H9 (cell line): Measurements from ENCODE around the gene SLC35A2. TPM values are rescaled to one million over a fixed set of nuclear protein-coding genes. Genes with fewer than 3 reads are reported as not detected.
A peak's percentile ranks its signal among the peaks of the same experiment; 100 is the strongest.

Source experiments
- DNase-seq: peaks from one replicate; pipeline ENCODE4 v3.0.0-alpha.2; 2017
- H2AFZ ChIP-seq: one replicate; pipeline ENCODE4 v1.6.1; 2013; ENCODE audit warnings: mild to moderate bottlenecking, low read length, control low read depth, moderate library complexity
- H2AK5ac ChIP-seq: 2 replicates; pipeline ENCODE4 v1.6.1; 2013; ENCODE audit warnings: low read length, control low read depth, mixed read lengths; ENCODE audit not compliant: insufficient read length
- H2BK120ac ChIP-seq: one replicate; pipeline ENCODE4 v1.6.1; 2013; ENCODE audit warnings: low read depth, mild to moderate bottlenecking, low read length, control low read depth, inconsistent platforms; ENCODE audit not compliant: poor library complexity, severe bottlenecking
- H2BK12ac ChIP-seq: 2 replicates; pipeline ENCODE4 v1.6.1; 2013; ENCODE audit warnings: low read length, control low read depth, mixed read lengths, low read depth; ENCODE audit not compliant: insufficient read length
- H2BK15ac ChIP-seq: 2 replicates; pipeline ENCODE4 v1.6.1; 2013; ENCODE audit warnings: low read depth, low read length, control low read depth
- H2BK20ac ChIP-seq: one replicate; pipeline ENCODE4 v1.6.1; 2013; ENCODE audit warnings: low read depth, mild to moderate bottlenecking, low read length, control low read depth, inconsistent platforms; ENCODE audit not compliant: poor library complexity, severe bottlenecking
- H2BK5ac ChIP-seq: 2 replicates; pipeline ENCODE4 v1.6.1; 2013; ENCODE audit warnings: low read length, control low read depth, mixed read lengths; ENCODE audit not compliant: insufficient read length
- H3K14ac ChIP-seq: 2 replicates; pipeline ENCODE4 v1.6.1; 2013; ENCODE audit warnings: low read length, control low read depth; ENCODE audit not compliant: insufficient read depth
- H3K18ac ChIP-seq: 2 replicates; pipeline ENCODE4 v1.6.1; 2013; ENCODE audit warnings: low read depth, mild to moderate bottlenecking, mixed read lengths, low read length, control low read depth; ENCODE audit not compliant: insufficient read length
- H3K23ac ChIP-seq: 2 replicates; pipeline ENCODE4 v1.6.1; 2013; ENCODE audit warnings: low read length, control low read depth, mixed read lengths, low read depth; ENCODE audit not compliant: insufficient read length
- H3K23me2 ChIP-seq: 2 replicates; pipeline ENCODE4 v1.6.1; 2013; ENCODE audit warnings: low read depth, mild to moderate bottlenecking, mixed read lengths, low read length, control low read depth; ENCODE audit not compliant: insufficient read length, poor library complexity, severe bottlenecking
- H3K27ac ChIP-seq: 2 replicates; pipeline ENCODE4 v1.5.1; 2013; ENCODE audit warnings: low read length, control low read depth, mixed read lengths, low read depth; ENCODE audit not compliant: insufficient read length
- H3K27me3 ChIP-seq: 2 replicates; pipeline ENCODE4 v1.6.1; 2013; ENCODE audit warnings: low read length, control low read depth, inconsistent platforms; ENCODE audit not compliant: insufficient read depth
- H3K4ac ChIP-seq: 2 replicates; pipeline ENCODE4 v1.6.1; 2013; ENCODE audit warnings: low read depth, mild to moderate bottlenecking, control low read depth, inconsistent platforms, low read length, moderate library complexity
- H3K4me1 ChIP-seq: 2 replicates; pipeline ENCODE4 v1.6.1; 2013; ENCODE audit warnings: low read length, control low read depth, inconsistent platforms; ENCODE audit not compliant: insufficient read depth
- H3K4me2 ChIP-seq: 2 replicates; pipeline ENCODE4 v1.6.1; 2013; ENCODE audit warnings: low read length, control low read depth, mixed read lengths; ENCODE audit not compliant: insufficient read length, insufficient read depth
- H3K56ac ChIP-seq: 2 replicates; pipeline ENCODE4 v1.6.1; 2013; ENCODE audit warnings: low read depth, mild to moderate bottlenecking, mixed read lengths, low read length, control low read depth; ENCODE audit not compliant: insufficient read length
- H3K79me1 ChIP-seq: 2 replicates; pipeline ENCODE4 v1.6.1; 2013; ENCODE audit warnings: low read depth, mild to moderate bottlenecking, moderate library complexity, low read length, control low read depth, inconsistent platforms; ENCODE audit not compliant: insufficient read depth, poor library complexity, severe bottlenecking
- H3K79me2 ChIP-seq: 2 replicates; pipeline ENCODE4 v1.6.1; 2013; ENCODE audit warnings: low read length, control low read depth, inconsistent platforms; ENCODE audit not compliant: insufficient read depth
- H3K9ac ChIP-seq: 2 replicates; pipeline ENCODE4 v1.6.1; 2013; ENCODE audit warnings: low read length, control low read depth, mixed read lengths; ENCODE audit not compliant: insufficient read length; ENCODE audit errors: extremely low read depth
- H3K9me3 ChIP-seq: one replicate; pipeline ENCODE4 v1.6.1; 2013; ENCODE audit warnings: low read depth, low read length, inconsistent platforms; ENCODE audit not compliant: control insufficient read depth
- H3T11ph ChIP-seq: one replicate; pipeline ENCODE4 v1.6.1; 2013; ENCODE audit warnings: mild to moderate bottlenecking, low read length, control low read depth, inconsistent platforms
- H4K20me1 ChIP-seq: one replicate; pipeline ENCODE4 v1.6.1; 2013; ENCODE audit not compliant: control insufficient read depth, insufficient read length, insufficient read depth
- H4K5ac ChIP-seq: 2 replicates; pipeline ENCODE4 v1.6.1; 2013; ENCODE audit warnings: low read depth, mild to moderate bottlenecking, mixed read lengths, low read length, control low read depth; ENCODE audit not compliant: insufficient read length
- H4K8ac ChIP-seq: replicated peaks from 2 replicates; pipeline ENCODE4 v1.6.1; 2013; ENCODE audit warnings: low read length, control low read depth, mixed read lengths, low read depth; ENCODE audit not compliant: insufficient read length
- H4K91ac ChIP-seq: 2 replicates; pipeline ENCODE4 v1.6.1; 2013; ENCODE audit warnings: low read depth, mild to moderate bottlenecking, moderate library complexity, mixed read lengths, low read length, control low read depth; ENCODE audit not compliant: insufficient read length
- H3K27ac Mint-ChIP-seq, 3 experiments: 2 replicates in 2 of 3; 3 replicates in 1 of 3; pipeline ENCODE4 v1.8.0; 2020 to 2021; ENCODE audit warnings: mixed read lengths in 3 of 3, mild to moderate bottlenecking in 1 of 3, moderate library complexity in 1 of 3
- H3K27me3 Mint-ChIP-seq: 2 replicates; pipeline ENCODE4 v1.8.0; 2021; ENCODE audit warnings: low read depth, mild to moderate bottlenecking, moderate library complexity, mixed read lengths
- H3K36me3 Mint-ChIP-seq, 3 experiments: 2 replicates in 2 of 3; 3 replicates in 1 of 3; pipeline ENCODE4 v1.8.0; 2020 to 2021; ENCODE audit warnings: low read depth in 3 of 3, mixed read lengths in 3 of 3; ENCODE audit not compliant: insufficient read depth in 1 of 3
- H3K4me1 Mint-ChIP-seq, 2 experiments: 2 replicates each; pipeline ENCODE4 v1.8.0; 2020; ENCODE audit warnings: mixed read lengths in 2 of 2
- H3K4me3 Mint-ChIP-seq, 2 experiments: 2 replicates in 1 of 2; 3 replicates in 1 of 2; pipeline ENCODE4 v1.8.0; 2020 to 2021; ENCODE audit warnings: mild to moderate bottlenecking in 2 of 2, mixed read lengths in 2 of 2, moderate library complexity in 1 of 2
- H3K9me3 Mint-ChIP-seq, 2 experiments: 2 replicates in 1 of 2; 3 replicates in 1 of 2; pipeline ENCODE4 v1.8.0; 2020; ENCODE audit warnings: mild to moderate bottlenecking in 2 of 2, mixed read lengths in 2 of 2, moderate library complexity in 1 of 2
- CTCF ChIP-seq: fragments of 200-600 bp; sonication (generic); conservative IDR thresholded peaks from 3 replicates; pipeline ENCODE4 v1.8.0; 2021; ENCODE audit warnings: antibody characterized with exemption, mild to moderate bottlenecking
- WGBS: extraction: QIAGEN DNeasy Blood & Tissue Kit; methylation state at CpG from one replicate; pipeline ENCODE4 v1.1.7; 2013; ENCODE audit warnings: missing lambda C conversion rate, low lambda C conversion rate, mixed read lengths; ENCODE audit not compliant: insufficient read length; ENCODE audit errors: extremely low coverage; 5-methylcytosine and 5-hydroxymethylcytosine counted together
- total RNA-seq: library from RNA; stranded (reverse); gene quantifications from 2 replicates; pipeline ENCODE4 v1.2.1, GENCODE V29; 2021

The SLC35A2 gene
- total RNA-seq, 1 experiment from 2014 or later = 32.9 TPM

- Mint-ChIP-seq H3K9me3 (peaks cover 76 to 81% of the 10 kb centered on the region in 2 experiments), H3K27ac (peak overlapping the region in 2 of 3 experiments; percentile 94 to 96; a peak in 3 of 7 replicates), H3K36me3 (peaks cover 27 to 48% (median 36%) of the 10 kb centered on the region in 3 experiments), H3K27me3 (peaks cover 1% of the 10 kb centered on the region; the same call in 1 of the 2 replicates), H3K4me3 (peak overlapping the region; percentile 76 to 94), H3K4me1 (peaks cover 0 to 8% of the 10 kb centered on the region in 2 experiments; a peak in 2 of 4 replicates)
- Histone ChIP-seq H3K4me2 (peak overlapping the region; percentile 79), H2AK5ac (no peak overlapping the region), H3K23ac (no peak overlapping the region), H3K9ac (peak overlapping the region; percentile 75), H2BK12ac (no peak overlapping the region), H3K27me3 (no peaks in the 10 kb centered on the region), H2BK5ac (no peak overlapping the region), H3K9me3 (no peaks in the 10 kb centered on the region), H3K4ac (no peak overlapping the region), H2BK20ac (no peak overlapping the region), H2BK15ac (no peak overlapping the region; the same call in 1 of the 2 replicates), H3K14ac (no peak overlapping the region; the same call in 1 of the 2 replicates), H3K27ac (peak overlapping the region; percentile 91), H2AFZ (no peak overlapping the region), H3K79me2 (no peaks in the 10 kb centered on the region; the same call in 1 of the 2 replicates), H3K18ac (no peak overlapping the region), H3K4me1 (no peaks in the 10 kb centered on the region), H4K20me1 (no peaks in the 10 kb centered on the region), H3K79me1 (peaks cover 3% of the 10 kb centered on the region), H3T11ph (no peak overlapping the region), H3K56ac (no peak overlapping the region), H2BK120ac (no peak overlapping the region), H4K8ac (no peak overlapping the region), H4K91ac (no peak overlapping the region), H4K5ac (no peak overlapping the region), H3K23me2 (peaks cover 10% of the 10 kb centered on the region)
- no peak for TF ChIP-seq CTCF
- no peak for DNase-seq
- no CpG with 5 or more reads among the region's 9 CpGs for WGBS
Observed at GRCh38 chrX:48896611-48897011, 14.8 kb downstream of the SLC35A2 start.
